DMS153 (cell line): Measurements from ENCODE around the gene COMMD1.
"Not testable (repeated sequence)": the region's sequence is repeated elsewhere in the genome, so short reads cannot be mapped to it uniquely, and the experiment has no call there.

Source experiments
- DNase-seq: peaks from one replicate; lab custom pipeline; 2025; lab: John Stamatoyannopoulos, UW

Gene COMMD1

DNA sequence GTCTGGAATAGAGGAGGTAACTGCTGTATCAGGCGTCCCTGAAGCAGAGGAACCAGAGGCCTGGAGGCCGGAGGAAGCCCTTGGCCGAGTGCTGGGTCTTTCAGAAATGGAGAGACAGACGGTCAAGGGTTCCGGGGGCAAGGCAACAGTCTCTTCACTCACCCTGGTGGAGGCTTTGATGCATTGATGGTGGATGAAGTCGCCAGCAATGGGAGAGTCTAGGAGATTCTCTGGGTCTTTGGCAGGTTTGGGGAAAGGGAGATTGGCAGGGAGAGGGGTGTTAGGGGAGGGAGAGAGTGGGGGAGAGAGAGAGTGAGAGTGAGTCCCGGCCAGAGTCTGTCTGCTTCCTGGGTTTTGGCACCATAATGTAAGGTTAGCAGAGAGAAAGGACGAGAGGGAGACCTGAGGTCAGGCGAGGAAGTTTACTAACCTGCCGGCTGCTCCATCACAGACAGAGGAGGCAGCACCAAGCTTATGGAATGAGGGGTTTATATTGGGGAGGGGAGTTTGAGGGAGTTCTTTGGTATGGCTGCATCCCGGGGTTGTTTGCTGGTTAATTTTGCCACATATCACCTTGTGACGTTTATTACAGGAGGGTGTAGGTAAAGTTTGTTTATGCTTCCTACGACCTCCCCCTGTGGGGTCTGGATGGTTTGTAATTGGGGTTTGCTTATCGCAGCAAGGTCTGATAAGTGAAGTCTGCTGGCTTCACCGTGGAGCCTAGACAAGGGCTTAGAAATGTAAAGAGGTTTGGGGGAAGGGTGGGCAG, 19.6 kb downstream of the COMMD1 start:
- no peak for DNase-seq

DNA sequence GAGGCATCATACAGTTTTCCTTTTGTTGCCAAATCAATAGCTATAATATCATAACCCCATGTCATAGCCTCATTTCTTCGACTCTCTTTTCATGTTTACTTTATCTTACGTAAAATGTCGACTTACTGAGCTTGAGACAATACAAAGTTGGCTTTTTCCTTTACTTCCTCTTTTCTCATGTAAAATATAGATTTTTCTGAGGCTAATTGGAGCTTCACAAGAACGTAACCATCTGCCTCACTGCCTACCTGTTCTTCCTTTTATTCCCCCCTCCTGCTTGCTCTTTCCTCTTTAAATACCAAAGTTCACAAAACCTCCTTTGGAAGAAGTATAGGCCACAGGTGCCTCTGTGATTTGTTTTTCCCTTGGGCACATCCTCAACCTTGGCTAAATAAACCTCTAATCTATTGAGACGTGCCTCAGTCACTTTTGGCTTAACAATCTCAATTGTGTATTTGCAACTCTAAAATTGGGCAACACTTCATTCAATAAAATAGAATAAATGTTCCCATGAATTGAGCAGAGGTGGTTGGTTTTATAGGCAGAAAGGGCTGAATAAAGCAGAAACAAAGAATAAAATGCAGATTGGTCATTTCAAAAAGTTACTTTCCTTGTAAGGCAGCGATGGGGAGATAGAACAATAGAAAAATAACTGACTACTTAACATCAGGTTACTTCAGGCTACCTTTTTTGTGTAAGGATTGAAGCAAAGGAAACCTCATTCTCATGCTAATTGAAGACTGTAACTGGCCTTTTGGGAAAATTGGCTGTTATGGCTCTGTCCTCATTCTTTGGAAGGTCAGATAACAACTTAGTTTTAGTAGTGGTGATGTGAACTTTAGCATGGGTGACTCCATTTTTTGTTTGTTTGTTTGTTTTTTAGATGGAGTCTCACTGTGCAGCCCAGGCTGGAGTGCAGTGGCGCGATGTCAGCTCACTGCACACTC, 21.3 kb downstream of the COMMD1 start:
- no peak for DNase-seq

DNA sequence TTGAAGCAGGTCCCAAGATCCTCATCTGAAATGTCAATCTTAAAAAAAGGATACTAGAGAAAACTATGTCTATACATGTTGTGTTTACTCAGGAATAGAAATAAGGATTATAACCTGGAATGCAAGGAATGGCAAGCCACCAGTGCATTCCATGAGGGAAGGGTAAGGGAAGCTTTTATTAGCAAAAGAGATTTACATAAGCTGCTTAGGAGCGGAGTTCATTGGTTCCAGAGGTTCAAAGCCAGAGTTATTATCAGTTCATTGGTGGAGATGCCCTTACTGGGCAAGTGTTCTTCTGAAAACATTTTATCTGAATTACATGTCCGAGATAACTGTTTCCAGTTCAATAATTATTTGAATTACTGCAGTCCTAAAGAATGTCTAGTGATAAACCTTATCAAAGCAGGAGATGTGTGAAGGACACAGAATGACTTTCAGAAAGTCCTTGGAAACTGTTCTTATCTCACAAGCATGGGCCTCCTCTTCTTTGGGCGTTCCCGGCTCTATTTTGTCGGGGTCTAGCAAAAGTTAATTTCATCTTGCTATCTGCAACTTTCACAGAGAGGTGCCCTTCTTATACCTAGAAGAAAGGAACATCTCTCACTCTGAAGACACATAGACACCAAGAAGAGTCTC, 23.5 kb downstream of the COMMD1 start:
- DNase-seq, result no peak

- no peak for DNase-seq
Observed at GRCh38 chr2:61937098-61937497, 31.6 kb downstream of the COMMD1 start.

GRCh38 chr2:61937886-61938285, 32.4 kb downstream of the COMMD1 start:
- DNase-seq, result no peak

- DNase-seq, result no peak
Observed at GRCh38 chr2:61938511-61938910, 33.0 kb downstream of the COMMD1 start.

- DNase-seq, result no peak
Observed at GRCh38 chr2:61943251-61943650, 37.8 kb downstream of the COMMD1 start.

DNA sequence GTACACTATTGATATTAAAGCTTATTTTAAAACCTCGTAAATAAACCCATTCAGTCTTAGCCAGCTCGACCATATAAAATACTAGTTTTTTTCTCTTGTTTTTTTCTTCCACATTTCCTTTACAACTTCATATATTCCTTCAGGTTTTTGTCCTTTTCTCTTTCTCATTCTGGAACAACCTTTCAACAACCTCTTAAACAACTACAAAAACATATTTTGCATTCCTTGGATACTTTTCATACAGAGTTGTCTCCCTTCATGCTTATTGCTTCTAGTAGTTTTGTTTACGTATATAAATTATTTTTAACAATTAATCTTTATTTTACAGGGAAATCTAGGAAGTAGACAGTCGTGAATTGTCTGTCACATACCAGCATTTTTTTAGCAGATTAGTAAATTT, 41.2 kb downstream of the COMMD1 start:
- DNase-seq, result no peak

DNA sequence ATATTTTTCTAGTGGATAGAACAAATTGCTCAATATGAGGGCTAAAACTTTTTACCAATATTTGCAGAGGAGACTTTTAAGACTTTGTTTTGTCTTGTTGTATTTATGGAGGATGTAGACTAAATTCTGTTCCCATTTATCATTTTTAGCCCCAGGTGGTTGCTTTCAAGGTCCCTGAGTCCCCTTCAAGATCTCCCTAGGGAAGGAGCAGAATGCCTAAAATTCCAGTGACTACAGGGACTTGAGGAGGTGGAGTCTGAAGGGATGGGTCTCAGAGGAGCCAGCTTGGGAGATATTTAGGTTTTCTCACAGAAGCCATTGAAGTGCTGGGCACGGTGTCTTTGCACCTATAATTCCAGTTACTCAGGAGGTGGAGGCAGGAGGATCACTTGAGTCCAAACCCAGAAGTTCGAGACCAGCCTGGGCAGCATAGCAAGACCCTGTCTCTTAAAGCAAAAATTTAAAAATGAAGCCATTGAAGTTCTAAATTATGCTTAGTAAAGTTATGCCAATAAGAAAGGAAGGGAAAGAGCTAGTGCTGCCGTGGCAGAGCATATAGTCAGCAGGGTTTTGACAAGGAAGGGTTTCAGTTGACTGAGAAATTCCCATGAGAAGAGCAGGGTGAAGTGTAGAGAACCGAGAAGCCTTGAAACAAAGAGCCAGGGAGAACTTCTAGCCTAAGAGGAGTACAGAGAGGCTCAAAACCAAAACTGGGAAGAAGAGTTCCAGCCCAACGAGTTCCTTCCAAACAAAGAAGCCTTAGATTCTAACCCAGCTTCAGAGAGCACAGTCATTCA, 43.4 kb downstream of the COMMD1 start:
- no peak for DNase-seq

DNA sequence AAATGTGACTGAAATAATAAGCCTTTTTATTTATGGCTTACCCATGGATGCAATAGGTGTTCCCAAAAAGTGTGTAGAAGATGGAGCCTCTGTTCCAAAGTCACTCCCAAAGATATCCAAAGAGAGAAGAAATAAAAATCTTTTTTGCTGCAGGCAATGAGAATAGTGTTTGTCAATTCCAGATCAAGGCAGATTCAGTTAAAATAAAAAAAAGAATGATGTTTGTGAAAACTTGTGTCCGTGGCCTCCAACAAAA, 43.9 kb downstream of the COMMD1 start:
- DNase-seq, result no peak

DNA sequence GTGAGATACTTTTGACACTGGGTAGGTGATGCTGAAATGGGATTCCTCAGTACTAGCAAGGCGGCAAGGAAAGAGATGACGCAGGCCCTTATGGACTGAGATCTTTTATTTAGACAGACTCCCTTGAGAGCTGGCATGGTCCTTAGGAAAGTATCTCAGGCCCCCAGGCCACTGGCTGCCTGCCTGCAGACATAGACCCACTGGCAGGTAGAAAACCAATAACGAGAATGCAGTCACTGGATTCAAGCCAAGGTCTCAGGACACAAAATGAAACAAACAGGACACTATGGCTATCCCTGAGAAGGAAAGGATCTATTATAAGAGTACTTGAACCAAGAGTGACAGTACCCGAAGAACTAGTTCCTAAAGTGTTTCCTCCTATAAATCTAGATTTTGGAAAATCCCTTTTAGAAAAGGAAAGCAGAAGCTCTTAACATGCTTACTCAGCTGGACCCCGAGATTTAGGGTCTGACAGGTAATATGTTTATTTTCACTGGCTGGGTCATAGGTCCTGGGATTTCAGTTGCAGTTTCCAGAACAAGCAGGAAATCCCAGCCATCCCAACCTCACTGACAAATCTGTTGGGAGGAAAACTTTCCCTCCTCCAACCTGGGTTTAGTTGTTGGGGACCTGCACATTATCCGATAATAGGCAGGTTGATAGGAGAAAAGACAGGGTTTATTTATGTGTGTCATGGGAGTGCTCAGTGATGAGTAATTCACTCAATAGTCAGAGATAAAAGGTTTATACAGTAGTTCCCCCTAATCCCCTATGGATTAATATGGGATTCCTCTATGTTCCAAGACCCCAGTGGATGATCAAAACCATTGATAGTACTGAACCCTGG, 44.5 kb downstream of the COMMD1 start:
- DNase-seq, result peak; percentile 33

DNA sequence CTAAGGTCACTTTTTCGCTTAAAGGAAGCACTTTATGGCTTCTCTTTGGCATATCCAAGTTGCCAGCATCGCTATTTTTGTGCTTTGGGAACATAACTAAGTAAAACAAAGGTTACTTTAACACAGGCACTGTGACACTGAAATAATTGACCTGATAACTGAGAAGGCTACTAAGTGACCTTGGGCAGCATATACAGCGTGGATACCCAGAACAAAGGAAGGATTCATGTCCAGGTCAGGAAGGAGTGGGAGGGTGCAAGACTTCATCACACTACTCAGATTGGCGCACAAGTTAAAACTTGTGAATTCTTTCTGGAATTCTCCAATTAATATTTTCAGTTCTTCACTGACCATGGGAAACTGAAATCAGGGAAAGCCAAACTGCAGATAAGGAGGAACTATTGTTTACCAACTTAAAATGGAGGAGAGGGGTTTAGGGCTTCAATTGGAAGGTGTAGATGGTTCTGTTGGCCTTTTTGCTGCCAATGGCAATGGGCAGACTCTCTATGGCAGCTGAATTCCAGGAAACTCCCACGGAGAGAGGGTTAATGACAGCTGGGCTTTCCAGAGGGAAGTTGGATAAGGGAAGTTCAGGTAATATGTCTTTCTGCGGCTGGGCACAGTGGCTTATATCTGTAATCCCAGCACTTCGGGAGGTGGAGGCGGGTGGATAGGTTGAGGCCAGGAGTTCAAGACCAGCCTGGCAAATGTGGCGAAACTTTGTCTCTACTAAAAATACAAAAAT, 45.3 kb downstream of the COMMD1 start:
- no peak for DNase-seq

- no peak for DNase-seq
Observed at GRCh38 chr2:61951881-61952280, 46.4 kb downstream of the COMMD1 start.

- no peak for DNase-seq
Observed at GRCh38 chr2:61952288-61952687, 46.8 kb downstream of the COMMD1 start.

DNA sequence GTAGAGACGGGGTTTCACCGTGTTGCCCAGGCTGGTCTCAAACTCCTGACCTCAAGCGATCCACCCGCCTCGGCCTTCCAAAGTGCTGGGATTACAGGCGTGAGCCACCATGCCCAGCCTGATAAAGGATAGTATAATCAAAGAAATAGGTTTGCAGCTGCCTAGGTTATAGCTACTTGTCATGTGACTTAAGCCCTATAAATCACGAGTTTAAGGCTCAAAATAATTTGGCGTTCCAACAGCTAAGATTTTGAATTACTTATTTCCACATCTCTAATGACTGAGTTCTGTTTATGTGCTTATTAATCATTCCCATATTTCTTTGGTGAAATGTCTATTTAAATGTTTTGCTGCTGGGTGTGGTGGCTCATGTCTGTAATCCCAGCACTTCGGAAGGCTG, 49.4 kb downstream of the COMMD1 start:
- DNase-seq, result not testable (repeated sequence)

- no peak for DNase-seq
Observed at GRCh38 chr2:61959381-61960293, 54.2 kb downstream of the COMMD1 start.

- no peak for DNase-seq
Observed at GRCh38 chr2:61961231-61961901, 55.9 kb downstream of the COMMD1 start.

DNA sequence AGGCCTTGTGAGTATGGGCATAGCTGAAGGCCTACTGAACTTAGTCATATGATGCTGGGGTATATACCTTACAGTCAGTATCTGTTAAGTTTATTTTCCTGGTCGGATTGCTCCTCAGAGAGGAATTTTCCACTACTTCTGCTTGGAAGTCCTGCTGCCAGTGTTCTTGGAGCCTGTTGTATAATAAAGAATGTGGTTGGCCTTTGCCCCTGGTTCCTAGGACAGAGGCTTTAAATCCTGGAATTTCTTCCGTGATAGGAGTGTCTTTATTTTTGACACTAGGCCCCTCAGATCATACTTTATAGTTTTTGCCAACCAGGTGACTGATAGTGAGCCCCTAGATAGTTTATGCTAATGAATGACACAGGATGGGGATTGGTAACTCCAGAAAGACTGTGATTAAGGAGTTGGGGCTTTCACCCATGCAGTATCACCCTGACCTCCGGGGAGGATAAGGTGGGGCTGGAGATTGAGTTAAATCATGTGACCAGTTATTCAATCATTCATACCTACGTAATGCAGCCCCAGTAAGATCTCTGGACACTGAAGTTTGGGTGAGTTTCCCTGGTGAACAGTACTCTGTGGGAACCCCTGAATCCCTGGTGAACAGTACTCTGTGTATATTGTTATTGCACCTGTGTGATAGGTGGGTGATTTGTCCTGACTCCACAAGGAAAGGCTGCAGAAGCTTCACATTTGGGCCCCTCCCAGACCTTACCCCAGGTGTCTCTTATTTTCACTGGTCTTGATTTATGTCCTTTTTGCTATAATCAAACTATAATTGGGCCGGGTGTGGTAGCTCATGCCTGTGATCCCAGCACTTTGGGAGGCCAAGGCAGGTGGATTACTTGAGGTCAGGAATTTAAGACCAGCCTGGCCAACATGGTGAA, 56.9 kb downstream of the COMMD1 start:
- no peak for DNase-seq
